ENCODE results near the gene SLC9A3.
"Not testable (repeated sequence)": the region's sequence is repeated elsewhere in the genome, so short reads cannot be mapped to it uniquely, and the experiment has no call there.

The SLC9A3 gene

DNA sequence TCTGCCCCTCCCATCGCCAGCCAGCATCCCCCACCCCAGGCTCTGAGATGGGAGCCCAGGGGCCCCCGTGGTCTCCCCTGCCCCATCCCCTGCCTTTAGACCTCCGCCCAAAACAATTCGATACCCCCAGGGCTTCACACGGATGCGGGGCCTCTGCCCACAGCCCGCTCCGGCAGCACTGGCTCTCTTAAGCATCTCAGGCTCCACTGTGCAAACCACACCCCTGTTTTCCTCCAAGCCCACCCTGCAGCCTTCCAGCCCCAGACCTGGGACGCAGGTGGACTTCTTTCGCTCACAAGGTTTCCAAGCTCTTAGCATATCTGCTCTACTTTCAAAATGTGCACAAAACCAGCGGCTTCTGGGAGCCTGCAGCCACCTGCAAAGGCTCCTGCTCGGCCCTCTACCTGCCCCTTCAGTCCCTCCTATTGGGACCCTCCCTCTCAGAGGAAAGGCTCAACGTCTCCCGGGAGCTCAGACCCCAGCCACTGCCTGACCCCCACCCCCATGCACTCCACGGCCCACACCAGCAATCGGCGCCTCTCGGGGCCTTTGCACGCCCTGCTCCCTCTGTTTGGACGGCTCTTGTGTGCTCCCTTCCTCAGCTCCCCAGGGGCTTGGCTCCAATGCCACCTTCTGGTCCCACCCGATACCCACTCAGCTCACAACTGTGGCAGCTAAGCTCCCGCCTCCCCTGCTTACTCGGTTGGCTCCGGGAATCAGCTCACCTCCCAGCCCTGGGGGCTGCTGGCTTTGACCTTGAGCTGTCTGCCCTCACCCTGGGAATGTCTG lies 918 bp upstream of the SLC9A3 start:
- DNase-seq: no peak

DNA sequence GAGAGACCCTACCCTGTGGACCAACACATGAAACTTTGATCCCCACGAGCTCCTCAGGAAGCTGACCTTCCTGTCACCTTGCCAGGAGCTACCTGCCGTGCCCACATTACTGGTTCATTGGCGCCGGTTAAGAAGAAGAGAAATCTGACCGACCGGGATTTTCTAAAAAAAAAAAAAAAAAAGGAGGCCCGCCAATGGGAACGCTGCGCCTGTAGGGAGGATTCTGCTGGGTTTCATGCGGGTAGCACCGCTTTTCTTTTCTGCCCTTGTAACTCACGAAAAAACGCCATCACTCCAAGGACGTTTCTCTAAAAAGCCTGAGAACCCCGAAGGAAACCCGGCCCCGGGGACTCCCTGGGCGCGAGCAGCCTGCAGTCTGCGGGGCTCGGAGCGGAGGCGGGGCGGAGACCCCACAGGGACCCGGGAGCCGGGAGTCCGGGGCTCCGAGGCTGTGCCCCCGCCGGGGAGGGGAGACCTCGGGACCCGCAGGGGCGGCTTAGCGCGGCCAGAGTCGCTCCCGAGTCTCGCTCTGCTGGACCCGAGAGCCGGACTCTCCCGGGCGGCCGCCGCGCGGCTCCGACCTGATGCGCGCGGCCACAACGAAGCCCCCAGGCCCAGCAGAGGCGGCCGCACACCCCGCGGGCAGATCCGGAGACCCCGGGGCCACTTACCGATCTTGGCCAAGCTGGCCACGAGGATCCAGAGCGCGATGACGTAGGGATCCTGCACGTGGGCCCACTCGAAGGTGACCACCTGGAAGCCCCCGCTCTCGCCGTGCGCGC lies 617 bp downstream of the SLC9A3 start:
- no peak for DNase-seq

DNA sequence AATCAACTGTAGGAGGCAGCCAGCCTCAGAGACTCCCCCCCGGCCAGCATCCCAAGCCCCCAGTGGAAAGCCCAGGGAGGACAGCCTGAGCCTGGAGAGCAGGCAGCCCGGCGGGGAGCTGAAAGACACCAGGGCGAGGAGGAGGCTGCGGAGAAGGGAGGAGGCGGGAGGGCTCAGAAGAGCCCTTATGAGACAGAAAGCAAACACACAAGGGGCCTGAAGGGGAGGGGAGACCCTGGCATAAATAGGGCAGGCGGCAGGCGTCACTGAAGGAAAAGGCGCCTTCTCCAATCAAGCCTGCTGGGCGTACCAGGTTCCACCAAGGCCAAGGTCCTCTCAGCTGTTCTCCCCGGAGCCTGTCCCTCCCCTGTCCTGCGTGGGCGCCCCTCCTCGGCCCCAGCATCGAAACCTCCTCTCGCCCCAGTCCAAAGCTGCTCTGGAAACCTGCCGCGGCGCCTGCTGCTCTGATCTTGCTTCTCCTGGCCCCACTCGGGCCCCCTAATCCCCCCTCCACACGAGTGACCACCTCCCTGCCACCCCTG lies 1.3 kb downstream of the SLC9A3 start:
- DNase-seq: no peak

DNA sequence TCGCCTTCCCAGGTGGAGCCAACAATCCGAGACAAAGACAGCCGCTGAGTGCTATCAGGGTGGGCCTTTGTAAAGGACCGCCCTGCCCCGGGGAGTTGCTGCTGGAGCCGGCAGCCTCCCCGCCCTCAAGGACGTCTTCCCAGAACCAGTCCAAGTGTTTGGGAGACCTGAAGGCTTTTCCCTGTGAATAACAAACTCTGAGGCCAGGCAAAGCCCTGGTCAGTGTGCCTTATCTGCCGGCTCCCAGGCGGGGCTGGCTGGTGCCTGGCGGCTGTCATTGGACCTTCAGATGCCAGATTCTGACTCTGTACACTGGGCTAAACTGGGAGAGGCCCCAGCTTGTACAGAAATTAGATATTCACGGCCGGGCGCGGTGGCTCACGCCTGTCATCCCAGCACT lies 2.1 kb downstream of the SLC9A3 start:
- DNase-seq: no peak

DNA sequence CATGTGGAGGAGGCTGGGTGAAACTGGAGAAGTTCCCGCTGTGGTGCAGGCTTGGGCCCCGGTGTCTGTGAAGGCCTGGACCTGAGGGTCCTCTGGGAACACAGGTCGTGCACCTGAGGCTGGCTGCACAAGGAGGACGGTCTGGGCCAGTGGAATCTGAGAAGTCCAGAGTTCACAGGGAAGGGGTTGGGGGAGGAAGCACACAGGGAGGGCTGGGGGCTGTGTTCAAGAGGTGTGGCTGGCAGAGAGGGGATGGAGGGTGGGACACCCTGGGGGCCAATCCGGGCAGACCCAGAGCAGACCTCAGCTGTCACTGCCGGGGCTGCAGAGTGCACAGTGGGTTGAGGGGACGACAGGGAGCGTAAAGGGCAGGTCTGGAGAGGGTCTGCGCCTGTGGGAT lies 2.6 kb downstream of the SLC9A3 start:
- DNase-seq: no peak

DNA sequence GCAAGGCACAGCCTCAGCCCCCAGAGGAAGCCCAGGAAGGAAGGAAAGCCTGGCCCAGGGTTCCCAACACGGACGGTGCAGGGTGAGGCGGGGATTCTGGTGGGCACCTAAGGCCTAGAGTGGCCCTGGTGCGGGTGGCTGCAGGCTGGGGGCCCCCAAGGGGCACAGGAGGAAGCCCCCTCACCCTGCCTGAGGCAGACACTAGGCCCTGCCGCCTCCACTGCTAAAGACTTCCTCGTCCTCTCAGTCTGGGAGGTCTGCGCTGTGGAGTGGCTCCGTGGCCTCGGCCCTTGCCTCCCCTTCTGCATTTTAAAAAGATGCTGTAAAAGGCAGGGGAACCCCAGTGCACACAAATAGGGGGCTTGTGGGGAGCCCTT lies 3.4 kb downstream of the SLC9A3 start:
- no peak for DNase-seq

DNA sequence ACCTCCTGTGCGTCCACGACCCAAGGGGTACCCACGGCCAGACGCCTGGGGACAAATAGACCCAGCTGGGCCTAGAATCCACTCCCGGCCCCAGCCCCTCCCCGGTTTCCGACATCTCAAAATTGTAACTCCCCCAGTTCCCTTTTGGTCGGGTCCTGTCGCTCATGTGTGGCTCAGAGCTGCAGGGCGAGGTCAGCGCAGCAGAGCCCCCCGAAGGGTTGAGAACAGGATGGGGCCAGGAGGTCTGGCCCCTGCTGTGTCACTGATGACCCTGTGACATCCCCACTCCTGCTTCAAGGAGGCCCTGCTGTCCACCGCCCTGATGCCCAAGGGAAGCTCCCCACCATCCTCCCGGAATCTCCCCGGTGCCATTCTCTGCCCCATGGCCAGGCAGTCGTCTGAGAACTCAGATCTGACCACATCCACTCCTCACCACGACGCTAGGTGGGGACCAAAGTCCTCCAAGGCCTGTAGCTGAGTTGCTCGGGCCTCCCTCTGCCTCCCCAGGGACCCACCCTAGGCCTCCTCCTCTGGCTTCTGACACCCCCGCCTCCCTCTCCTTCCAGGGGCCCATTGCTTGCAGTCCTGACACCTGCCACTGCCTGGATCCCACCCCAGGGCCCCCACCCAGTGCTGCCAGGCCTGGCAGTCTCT lies 3.9 kb downstream of the SLC9A3 start:
- no peak for DNase-seq

DNA sequence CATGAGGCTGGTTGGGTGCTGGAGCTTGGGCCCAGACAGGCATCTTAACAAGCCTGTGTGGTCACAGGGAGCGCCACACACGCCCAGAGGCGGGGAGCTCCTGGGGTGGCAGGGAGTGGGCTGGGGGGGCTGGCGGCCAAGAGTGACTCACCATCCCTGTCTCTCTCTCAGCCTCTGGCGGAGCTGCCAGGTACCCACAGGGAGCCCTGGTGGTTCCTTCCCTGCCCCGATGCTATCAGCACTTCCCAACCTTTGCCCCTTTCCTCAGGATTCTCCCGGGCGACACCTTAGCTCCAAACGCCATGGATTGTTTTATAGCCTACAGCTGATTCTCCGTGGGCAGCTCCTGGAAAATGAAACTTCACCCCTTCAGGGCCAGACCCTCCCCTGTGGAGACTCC lies 5.5 kb downstream of the SLC9A3 start:
- DNase-seq: no peak

DNA sequence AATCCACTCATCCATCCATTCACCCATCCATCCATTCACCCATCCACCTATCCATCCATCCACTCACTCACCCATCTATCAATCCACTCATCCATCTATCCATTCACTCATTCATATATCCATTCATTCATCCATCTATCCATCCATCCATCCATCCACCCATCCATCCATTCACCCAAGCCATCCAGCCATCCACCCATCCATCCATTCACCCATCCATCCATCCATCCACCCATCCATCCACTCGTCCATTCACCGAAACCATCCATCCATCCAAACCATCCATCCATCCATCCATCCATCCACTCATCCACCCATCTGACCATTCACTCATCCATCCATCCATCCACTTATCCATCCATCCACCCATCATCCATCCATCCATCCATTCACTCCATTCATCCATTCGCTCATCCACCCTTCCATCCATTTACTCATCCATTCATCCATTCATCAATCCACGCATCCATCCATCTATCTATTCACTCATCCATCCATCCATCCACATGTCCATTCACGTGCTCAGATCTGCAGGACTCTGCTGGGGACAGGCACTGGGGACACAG lies 6.6 kb downstream of the SLC9A3 start:
- DNase-seq: no peak

DNA sequence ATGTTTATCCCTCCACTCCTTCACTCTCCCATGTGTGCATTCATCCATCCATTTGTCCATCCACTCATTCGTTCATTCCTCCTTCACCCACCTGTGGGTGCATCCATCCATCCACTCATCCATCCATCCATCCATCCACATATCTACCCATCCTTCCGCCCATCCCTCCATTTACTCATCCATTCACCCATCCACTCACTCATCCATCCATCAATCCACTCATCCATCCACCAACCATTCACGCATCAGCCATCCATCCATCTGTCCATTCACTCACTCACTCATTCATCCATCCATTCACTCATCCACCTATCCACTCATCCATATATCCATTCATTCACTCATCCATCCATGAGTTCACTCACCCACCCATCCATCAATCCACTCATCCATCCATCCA lies 7.3 kb downstream of the SLC9A3 start:
- DNase-seq: no peak

DNA sequence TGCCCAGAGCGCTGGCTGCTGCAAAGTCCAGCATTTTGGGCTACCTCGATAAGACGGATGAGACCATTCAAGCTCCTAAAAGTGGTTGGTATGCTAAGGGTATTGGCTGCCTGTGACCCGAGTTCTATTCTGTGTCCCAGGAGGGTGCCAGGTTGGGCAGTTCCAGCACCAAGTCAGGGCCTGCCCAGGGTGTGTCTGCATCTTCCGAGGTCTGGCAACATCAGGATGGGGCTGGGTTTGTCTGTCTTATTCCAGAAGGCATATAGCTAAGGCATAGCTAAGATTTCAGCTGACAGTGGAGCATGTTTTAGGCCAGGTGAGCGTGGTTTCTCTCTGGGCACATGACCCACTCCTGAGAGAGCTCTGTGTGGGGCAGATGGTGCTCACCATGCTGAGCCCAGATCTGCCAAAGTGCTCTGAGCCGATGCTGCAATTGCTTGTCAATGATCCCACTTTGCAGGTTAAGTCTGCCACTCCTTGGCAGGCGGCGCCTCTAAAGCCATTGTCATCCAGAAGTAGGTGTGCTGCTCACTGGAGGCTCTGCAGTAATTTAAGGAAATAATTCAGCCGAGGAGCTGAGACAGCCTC lies 7.8 kb downstream of the SLC9A3 start:
- no peak for DNase-seq

DNA sequence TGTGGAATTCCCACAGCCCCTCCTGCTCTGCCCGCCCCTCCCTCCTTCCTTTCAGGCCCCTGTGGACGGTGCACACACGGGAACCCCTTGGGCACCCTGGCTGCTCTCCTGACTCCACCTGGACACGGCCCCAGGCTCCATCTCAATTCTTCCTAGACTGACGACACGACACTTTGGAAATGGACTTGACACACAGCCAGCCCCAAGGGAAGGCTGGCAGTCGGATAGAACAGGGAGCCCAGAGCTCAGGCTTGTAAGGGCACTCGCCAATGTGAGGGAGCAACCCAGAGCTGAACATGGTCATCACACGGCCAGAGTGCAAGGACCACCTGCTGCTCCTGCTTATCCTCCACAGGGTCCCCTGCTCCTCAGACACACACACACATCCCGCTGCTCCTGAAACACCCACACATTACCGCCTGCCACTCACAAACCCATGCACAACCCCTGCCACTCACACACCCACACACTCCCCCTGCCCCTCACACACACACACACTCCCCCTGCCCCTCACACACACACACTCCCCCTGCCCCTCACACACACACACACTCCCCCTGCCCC lies 8.9 kb downstream of the SLC9A3 start:
- DNase-seq: no peak

DNA sequence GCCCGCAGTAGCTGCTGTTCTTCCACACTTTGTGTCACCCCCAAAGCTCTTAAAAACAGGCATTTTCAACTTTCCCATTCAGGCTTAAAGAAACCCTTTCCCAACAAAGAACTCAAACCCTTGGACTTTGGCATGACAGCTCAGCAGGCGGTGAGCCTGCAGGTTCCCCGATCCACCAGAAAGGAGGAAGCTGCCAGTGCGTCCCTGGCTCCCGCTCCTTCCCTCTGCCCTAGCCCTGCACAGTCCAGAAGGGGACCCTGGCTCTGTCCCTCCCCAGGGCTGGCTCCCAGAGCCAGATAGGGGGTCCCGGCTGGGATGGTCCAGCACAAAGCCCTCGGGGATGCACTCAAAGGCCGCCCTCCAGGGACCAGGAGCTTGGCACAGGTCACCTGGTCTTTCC lies 9.6 kb downstream of the SLC9A3 start:
- no peak for DNase-seq

DNA sequence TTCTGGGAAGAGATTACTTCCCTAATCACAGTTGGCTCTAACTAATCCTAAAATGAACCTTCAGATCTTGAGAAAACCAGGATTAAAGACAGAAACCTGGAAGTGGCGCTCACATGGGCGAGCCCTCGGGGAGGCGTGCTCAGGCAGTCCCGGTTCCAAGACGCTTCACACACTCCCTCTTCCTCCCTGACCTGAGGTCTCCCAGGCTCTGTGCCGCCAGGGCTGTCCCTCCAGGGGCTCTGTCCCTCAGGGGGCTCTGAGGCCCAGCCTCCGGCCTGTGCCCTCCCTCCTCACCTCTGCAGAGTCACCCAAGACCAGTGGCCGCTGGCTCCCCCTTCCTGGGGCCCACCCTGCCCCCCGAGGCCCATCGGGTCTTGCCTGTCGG lies 10.2 kb downstream of the SLC9A3 start:
- no peak for DNase-seq

DNA sequence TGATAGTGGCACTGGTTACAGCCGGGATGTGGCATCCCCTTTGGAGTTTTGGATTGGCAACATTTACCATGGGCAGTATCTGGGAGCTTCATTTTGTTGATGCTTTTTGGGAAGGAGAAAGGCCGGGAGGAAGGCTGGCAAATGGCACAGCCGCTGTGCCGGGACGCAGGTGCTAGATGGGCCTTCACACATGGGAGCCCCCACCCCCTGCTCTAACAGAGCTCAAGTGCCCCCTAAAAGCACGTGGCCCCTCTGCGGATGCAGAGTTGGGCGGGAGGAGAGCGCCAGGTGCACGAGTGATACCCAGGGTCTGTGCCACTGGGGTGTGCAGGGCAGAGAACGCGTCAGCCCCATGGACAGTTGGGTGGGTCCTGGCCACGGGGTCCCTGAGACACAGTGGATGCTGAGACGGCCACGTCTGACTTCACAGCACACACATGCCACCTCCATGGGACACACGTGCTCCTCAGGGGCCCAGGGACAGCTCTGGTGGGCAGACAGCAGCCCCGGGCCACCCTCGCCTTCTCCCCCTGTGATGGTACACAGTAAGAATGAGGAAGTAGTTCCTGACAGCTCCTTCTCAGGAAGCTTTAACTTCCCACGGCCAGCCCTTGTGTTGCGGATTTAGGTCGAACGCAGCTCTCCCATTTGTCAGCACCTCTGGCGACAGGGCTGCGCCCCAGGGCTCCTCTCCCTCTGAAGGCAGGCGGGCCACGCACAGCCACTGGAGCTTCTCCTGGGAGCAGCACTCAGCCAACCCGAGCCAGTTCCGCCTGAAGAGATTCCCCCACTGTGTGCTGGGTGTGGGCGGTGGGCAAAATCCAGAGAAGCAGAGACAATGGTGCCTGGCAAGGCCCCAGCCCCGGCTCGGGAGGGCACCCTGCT lies 10.8 kb downstream of the SLC9A3 start:
- no peak for DNase-seq

DNA sequence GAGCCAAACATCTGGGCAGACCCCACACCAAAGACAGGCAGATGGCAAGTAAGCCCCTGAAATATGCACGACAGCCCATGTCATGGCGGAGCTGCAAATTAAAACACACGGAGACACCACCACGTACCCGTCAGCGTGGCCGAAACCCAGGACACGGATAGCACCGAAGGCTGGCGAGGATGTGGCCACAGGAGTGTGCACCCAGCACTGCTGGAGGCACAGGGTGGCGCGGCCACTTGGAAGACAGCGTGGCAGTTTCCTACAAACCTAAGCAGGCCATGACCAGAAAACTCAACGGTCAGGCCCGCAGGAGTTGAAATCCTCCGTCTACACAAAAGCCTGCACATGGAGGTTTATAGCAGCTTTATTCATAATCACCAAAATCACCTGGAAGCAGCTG lies 12.8 kb downstream of the SLC9A3 start:
- DNase-seq: no peak

DNA sequence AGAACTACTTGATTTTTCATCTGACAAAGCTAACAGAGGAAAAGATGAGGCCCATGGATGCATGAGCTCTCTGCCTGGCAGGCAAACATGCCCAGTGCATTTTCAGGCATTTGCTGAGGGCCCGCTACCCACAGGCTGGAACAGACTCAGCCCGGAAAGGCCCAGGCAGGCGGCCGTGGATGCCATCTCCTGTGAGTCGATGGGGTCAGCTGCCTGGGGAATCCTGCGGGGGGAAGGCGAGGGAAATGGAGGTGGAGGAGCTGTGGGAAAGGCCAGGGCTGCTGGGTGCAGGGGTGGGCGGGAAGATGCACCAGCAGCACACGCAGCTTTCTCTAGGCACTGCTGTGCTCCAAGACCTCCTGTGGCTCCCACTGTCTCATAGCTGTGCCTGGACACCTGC lies 13.7 kb downstream of the SLC9A3 start:
- DNase-seq: no peak

DNA sequence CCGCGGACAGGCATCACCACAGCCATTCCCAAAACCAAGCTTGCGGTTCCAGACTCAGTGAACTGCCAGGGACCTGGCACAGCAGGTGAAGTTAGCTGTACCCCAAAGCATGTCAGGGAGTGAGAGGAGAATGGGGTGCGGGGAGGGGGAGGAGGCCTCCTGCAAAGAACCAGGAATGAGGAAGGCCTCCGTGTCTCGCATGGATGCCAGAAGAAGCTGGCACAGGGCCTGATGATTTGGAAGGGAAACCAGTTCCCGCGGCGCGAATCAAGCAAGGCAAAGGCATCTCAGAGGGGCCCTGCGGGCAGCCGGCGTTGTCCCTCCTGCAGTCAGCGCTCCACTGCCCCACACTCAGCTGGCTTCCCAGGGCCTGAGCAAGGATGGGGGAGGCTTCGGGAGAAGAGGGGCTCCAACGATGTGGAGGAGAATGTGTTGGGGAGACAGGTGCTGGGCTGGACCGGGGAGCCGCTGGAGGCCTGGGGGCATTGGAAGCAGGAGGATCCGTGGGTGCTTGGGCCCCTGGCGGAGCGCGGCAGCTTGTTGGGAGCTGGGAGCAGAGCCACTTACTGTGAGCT lies 14.6 kb downstream of the SLC9A3 start:
- DNase-seq: no peak

DNA sequence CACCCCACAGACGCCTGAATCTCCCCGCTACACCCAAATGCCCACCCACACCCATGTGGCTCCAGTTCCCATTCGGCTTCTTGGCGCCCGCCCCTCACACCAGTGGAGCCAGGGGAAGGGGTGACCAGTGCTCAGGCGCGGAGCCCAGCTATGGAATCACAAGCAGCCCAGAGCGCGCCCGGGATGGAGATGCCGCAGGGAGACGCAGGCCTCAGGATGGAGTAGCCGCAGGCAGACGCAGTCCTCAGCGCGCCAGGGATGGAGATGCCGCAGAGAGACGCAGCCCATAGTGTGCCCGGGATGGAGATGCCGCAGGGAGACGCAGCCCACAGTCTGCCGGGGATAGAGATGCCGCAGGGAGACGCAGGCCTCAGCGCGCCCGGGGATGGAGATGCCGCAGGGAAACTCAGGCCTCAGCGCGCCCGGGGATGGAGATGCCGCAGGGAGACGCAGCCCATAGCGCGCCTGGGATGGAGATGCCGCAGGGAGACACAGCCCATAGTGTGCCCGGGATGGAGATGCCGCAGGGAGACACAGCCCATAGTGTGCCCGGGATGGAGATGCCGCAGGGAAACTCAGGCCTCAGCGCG lies 16.2 kb downstream of the SLC9A3 start:
- DNase-seq: not testable (repeated sequence)

DNA sequence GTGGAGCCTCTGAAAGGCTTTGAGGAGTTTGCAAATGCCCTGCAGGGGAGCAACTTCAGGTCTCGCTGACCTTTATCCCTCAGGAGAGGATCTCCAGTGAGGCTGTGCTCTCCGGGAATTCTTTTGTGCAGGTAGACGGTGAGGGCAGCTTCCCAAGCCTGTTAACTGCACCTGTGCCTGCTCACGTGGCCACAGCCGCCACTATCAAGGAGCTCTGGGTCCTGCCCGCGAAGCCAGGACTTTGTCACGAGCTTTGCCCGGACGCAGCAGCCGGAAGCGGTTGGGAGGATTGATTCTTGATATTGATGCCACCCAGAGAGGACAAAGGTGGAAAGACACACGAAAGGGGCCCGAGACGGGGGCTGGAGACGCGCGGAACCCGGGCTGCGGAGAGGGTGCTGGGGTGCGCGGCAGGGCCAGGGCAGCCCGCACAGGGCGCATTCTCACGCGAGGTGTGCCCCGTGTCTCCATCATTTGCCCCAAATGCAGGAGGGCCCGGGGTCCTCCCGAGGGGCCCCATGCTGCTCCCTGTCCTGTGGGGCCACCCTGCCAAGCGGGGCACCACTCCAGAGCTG lies 18.2 kb downstream of the SLC9A3 start:
- DNase-seq: no peak
